ENCODE measurements around the gene FBXL15. TPM values are rescaled to one million over a fixed set of nuclear protein-coding genes. Genes with fewer than 3 reads are reported as not detected.

Gene FBXL15, protein sequence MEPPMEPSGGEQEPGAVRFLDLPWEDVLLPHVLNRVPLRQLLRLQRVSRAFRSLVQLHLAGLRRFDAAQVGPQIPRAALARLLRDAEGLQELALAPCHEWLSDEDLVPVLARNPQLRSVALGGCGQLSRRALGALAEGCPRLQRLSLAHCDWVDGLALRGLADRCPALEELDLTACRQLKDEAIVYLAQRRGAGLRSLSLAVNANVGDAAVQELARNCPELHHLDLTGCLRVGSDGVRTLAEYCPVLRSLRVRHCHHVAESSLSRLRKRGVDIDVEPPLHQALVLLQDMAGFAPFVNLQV
- total RNA-seq (ENCODE audit: unreplicated experiment), result 23.4 TPM
- long read RNA-seq, transcript FBXL15-201 (4 exons, 2,362 nt), result major isoform, 15 of 59 reads
- long read RNA-seq, partial matches to known transcripts, result 23 of 59 reads
- long read RNA-seq, other reads (novel, unspliced or antisense), result 21 of 59 reads

DNA sequence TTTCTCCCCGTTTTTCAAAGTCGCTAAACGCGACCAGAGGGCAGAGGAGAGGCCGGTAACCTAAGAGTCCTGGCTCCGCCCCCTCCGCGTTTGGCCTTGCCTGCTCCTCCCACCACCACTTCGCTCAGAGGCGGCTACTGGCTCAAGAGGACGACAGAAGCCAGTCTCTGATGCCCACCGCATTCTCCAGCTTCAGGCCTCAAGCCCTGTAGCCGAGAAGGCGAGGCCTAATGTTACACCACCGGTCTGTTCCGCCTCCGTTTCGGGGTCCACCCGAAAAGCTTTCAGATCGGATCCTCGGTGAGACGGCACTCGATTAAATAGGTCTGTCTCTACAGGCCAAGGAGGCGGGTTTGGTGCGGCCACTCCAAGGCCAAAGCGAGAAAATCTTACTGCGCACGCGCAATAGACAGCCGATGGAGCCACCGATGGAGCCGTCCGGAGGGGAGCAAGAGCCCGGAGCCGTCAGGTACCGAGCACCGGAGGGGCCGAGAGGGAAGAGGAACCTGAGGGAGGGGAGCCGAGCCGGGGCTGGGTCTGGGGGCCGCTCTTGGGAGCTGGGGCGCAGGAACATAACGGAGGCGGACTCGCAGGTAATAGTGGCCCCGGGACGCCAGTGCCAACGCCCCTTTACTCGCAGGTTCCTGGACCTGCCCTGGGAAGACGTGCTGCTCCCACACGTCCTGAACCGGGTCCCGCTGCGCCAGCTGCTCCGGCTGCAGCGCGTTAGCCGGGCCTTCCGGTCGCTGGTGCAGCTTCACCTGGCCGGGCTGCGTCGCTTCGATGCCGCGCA, at the start of gene FBXL15:
FBXL15 (plus strand) TSS at position 123 of the 793 bp plus-strand sequence; CDS start at position 417, 294 bp downstream.
- H3K27me3 Mint-ChIP-seq (ENCODE audit: unreplicated experiment), result peaks cover 13% of the 10 kb centered on the region
- DNase-seq, result peak; percentile 98
- H3K9me3 Mint-ChIP-seq (ENCODE audit: unreplicated experiment), result peaks cover 11% of the 10 kb centered on the region
- no peaks in the 10 kb centered on the region for H3K36me3 Mint-ChIP-seq (ENCODE audit: unreplicated experiment)
- H3K4me3 Mint-ChIP-seq (ENCODE audit: unreplicated experiment), result peak within 1 kb of the TSS; percentile 84
- H3K27ac Mint-ChIP-seq (ENCODE audit: unreplicated experiment), result peak within 1 kb of the TSS; percentile 98
- TF ChIP-seq, protein P1, sequence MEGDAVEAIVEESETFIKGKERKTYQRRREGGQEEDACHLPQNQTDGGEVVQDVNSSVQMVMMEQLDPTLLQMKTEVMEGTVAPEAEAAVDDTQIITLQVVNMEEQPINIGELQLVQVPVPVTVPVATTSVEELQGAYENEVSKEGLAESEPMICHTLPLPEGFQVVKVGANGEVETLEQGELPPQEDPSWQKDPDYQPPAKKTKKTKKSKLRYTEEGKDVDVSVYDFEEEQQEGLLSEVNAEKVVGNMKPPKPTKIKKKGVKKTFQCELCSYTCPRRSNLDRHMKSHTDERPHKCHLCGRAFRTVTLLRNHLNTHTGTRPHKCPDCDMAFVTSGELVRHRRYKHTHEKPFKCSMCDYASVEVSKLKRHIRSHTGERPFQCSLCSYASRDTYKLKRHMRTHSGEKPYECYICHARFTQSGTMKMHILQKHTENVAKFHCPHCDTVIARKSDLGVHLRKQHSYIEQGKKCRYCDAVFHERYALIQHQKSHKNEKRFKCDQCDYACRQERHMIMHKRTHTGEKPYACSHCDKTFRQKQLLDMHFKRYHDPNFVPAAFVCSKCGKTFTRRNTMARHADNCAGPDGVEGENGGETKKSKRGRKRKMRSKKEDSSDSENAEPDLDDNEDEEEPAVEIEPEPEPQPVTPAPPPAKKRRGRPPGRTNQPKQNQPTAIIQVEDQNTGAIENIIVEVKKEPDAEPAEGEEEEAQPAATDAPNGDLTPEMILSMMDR (IDR thresholded peaks at IDR 0.05; ENCODE audit: partially characterized antibody, unreplicated experiment), result no peak
- peaks cover 18% of the 10 kb centered on the region for H3K4me1 Mint-ChIP-seq (ENCODE audit: low read depth, unreplicated experiment)

GRCh38 chr10:102371295-102371694, 49.3 kb upstream of the FBXL15 start:
- no peak for DNase-seq
- Mint-ChIP-seq H3K36me3 (ENCODE audit: unreplicated experiment) (peaks cover 30% of the 10 kb centered on the region), H3K9me3 (ENCODE audit: unreplicated experiment) (peaks cover 2% of the 10 kb centered on the region), H3K4me1 (ENCODE audit: low read depth, unreplicated experiment) (no peaks in the 10 kb centered on the region), H3K27me3 (ENCODE audit: unreplicated experiment) (peaks cover 3% of the 10 kb centered on the region), H3K27ac (ENCODE audit: unreplicated experiment) (no peak overlapping the region), H3K4me3 (ENCODE audit: unreplicated experiment) (no peak overlapping the region)
- TF ChIP-seq, protein P1 (IDR thresholded peaks at IDR 0.05; ENCODE audit: partially characterized antibody, unreplicated experiment), result no peak

DNA sequence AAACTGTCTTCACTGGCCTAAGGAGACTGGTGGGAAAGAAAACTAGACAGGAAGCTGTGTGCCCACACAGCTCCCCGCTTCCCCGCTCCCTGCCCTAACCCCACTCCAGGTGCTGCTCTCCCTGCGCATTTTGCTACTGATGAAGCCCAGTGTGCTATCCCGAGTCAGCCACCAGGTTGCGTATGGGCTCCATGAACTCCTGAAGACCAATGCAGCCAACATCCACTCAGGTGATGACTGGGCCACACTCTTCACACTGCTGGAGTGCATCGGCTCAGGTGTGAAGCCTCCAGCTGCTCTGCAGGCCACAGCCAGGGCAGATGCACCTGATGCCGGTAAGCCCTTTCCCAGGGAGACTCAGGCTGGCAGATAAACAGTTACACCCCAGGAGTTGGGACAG, 45.4 kb upstream of the FBXL15 start:
- Mint-ChIP-seq H3K4me3 (ENCODE audit: unreplicated experiment) (no peak overlapping the region), H3K4me1 (ENCODE audit: low read depth, unreplicated experiment) (no peaks in the 10 kb centered on the region), H3K36me3 (ENCODE audit: unreplicated experiment) (peaks cover 14% of the 10 kb centered on the region), H3K27me3 (ENCODE audit: unreplicated experiment) (peaks cover under 1% of the 10 kb centered on the region), H3K9me3 (ENCODE audit: unreplicated experiment) (no peaks in the 10 kb centered on the region), H3K27ac (ENCODE audit: unreplicated experiment) (no peak overlapping the region)
- no peak for DNase-seq
- TF ChIP-seq, protein P1 (IDR thresholded peaks at IDR 0.05; ENCODE audit: partially characterized antibody, unreplicated experiment), result no peak

DNA sequence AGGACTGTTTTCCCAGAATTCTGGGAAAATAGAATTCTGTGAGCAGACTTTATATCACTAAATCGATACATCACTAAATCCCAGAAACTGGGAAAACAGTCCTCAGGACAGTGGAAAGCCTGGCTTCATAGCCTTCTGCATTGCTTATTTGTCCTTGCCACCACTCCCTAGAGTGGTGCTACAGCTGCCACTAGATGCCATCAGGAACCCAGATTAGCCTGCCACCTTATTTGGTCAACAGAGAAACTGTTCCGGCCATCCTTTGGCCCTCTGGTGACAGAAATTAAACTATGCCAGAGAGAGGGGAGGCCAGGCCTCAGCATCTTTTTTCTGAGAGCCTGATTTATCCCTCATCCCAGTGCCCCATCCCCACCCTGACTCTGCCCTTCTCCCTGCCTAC, 44.8 kb upstream of the FBXL15 start:
- no peak for DNase-seq
- no peaks in the 10 kb centered on the region for H3K9me3 Mint-ChIP-seq (ENCODE audit: unreplicated experiment)
- no peak overlapping the region for H3K4me3 Mint-ChIP-seq (ENCODE audit: unreplicated experiment)
- H3K27me3 Mint-ChIP-seq (ENCODE audit: unreplicated experiment), result peaks cover 2% of the 10 kb centered on the region
- TF ChIP-seq, protein P1 (IDR thresholded peaks at IDR 0.05; ENCODE audit: partially characterized antibody, unreplicated experiment), result no peak
- no peak overlapping the region for H3K27ac Mint-ChIP-seq (ENCODE audit: unreplicated experiment)
- H3K36me3 Mint-ChIP-seq (ENCODE audit: unreplicated experiment), result peaks cover 8% of the 10 kb centered on the region
- no peaks in the 10 kb centered on the region for H3K4me1 Mint-ChIP-seq (ENCODE audit: low read depth, unreplicated experiment)
